WTC11 (cell line): ENCODE measurements around the gene MRAS. TPM values are rescaled to one million over a fixed set of nuclear protein-coding genes. Genes with fewer than 3 reads are reported as not detected.

Experiments
- ATAC-seq: fragments of 200-7000 bp; cut with Tn5 transposase; 2 replicates; pipeline ENCODE4 v1.10.0; 2021; ENCODE audit warnings: mild to moderate bottlenecking, moderate library complexity
- CTCF ChIA-PET: fragments of 300-600 bp; sonication (Branson Sonifier 250); formaldehyde crosslinking; loops from one replicate; lab custom pipeline; 2021; ENCODE audit warnings: antibody characterized with exemption; lab: Charles Lee
- POLR2A ChIA-PET: fragments of 350-600 bp; sonication (Branson Sonifier 250); formaldehyde crosslinking; loops from one replicate; lab custom pipeline; 2021; ENCODE audit warnings: antibody characterized with exemption; lab: Charles Lee
- DNase-seq: peaks from one replicate; pipeline ENCODE4 v3.0.0; 2021; ENCODE audit warnings: low spot score
- H3K27ac Mint-ChIP-seq: 2 replicates; pipeline ENCODE4 v1.8.0; 2021; ENCODE audit warnings: mixed read lengths
- H3K27me3 Mint-ChIP-seq: 2 replicates; pipeline ENCODE4 v1.8.0; 2021; ENCODE audit warnings: low read depth, mild to moderate bottlenecking, moderate library complexity, mixed read lengths
- H3K36me3 Mint-ChIP-seq: 2 replicates; pipeline ENCODE4 v1.8.0; 2021; ENCODE audit warnings: mixed read lengths
- H3K4me1 Mint-ChIP-seq: 2 replicates; pipeline ENCODE4 v1.8.0; 2022; ENCODE audit warnings: mixed read lengths
- H3K4me3 Mint-ChIP-seq: 2 replicates; pipeline ENCODE4 v1.8.0; 2021; ENCODE audit warnings: mild to moderate bottlenecking, moderate library complexity, mixed read lengths
- H3K9me3 Mint-ChIP-seq: 2 replicates; pipeline ENCODE4 v1.8.0; 2021; ENCODE audit warnings: mixed read lengths
- E2F4 ChIP-seq: sonication (generic); formaldehyde crosslinking; IDR thresholded peaks from 2 replicates; pipeline ENCODE4 v1.8.1; 2022; ENCODE audit warnings: low read depth, mild to moderate bottlenecking, moderate library complexity, missing genetic modification reagents, borderline replicate concordance
- FOXJ3 ChIP-seq: sonication (generic); formaldehyde crosslinking; IDR thresholded peaks from 2 replicates; pipeline ENCODE4 v1.9.0; 2021; ENCODE audit warnings: missing genetic modification reagents, mild to moderate bottlenecking, borderline replicate concordance
- MXD4 ChIP-seq: fragments of 250-450 bp; sonication (Bioruptor Pico); IDR thresholded peaks from 2 replicates; pipeline ENCODE4 v1.8.0; 2021; ENCODE audit warnings: mild to moderate bottlenecking, moderate library complexity, borderline replicate concordance
- RORB ChIP-seq: fragments of 250-450 bp; sonication (Bioruptor Pico); IDR thresholded peaks from 2 replicates; pipeline ENCODE4 v1.9.0; 2021; ENCODE audit warnings: mild to moderate bottlenecking
- SP1 ChIP-seq: sonication (generic); formaldehyde crosslinking; conservative IDR thresholded peaks from 2 replicates; pipeline ENCODE4 v1.8.1; 2022; ENCODE audit warnings: missing genetic modification reagents
- ZNF423 ChIP-seq: fragments of 250-450 bp; sonication (Bioruptor Pico); IDR thresholded peaks from 2 replicates; pipeline ENCODE4 v2.1.2; 2022; ENCODE audit warnings: mild to moderate bottlenecking, moderate library complexity
- ZNF512 ChIP-seq: sonication (generic); formaldehyde crosslinking; IDR thresholded peaks from 2 replicates; pipeline ENCODE4 v1.8.1; 2022; ENCODE audit warnings: missing genetic modification reagents, borderline replicate concordance
- total RNA-seq: library from RNA; stranded (reverse); gene quantifications from 3 replicates; pipeline ENCODE4 v1.2.3, GENCODE V29; 2021
- TF ChIP-seq, protein P1 (sequence below): sonication (generic); formaldehyde crosslinking; IDR thresholded peaks from 2 replicates; pipeline ENCODE4 v1.8.0; 2023; ENCODE audit warnings: missing genetic modification reagents, mild to moderate bottlenecking, borderline replicate concordance
- TF ChIP-seq, protein P2 (sequence below): fragments of 250-450 bp; sonication (Bioruptor Pico); conservative IDR thresholded peaks from 2 replicates; pipeline ENCODE4 v1.9.0; 2021; ENCODE audit warnings: mild to moderate bottlenecking
- TF ChIP-seq, protein P3 (sequence below): sonication (generic); formaldehyde crosslinking; IDR thresholded peaks from 2 replicates; pipeline ENCODE4 v1.8.0; 2022; ENCODE audit warnings: mild to moderate bottlenecking, missing genetic modification reagents
- TF ChIP-seq, protein P4 (sequence below): sonication (generic); formaldehyde crosslinking; IDR thresholded peaks from 2 replicates; pipeline ENCODE4 v1.8.0; 2022; ENCODE audit warnings: missing genetic modification reagents

Gene MRAS
- total RNA-seq, 1 experiment from 2014 or later: 14.8 TPM

DNA sequence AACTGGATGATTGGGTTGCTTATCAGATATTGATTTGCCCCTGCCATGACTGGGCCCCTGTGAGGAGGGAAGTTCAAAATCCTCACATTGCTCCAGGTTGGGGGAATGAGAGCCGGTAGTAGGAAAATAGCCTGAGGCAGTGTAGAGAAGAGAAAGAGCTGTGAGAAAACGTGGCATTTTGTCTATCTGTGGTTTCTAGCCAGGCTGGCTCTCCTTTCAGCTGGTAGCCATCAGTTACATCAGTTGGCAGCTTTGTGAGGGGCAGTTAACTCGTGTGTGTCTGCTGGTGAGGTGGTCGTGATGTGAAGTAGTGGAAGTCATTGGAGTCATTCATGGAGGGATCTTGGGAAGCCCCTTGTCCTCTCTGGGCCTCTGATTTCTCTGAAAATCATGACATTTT, 91.3 kb downstream of the MRAS start:
- Mint-ChIP-seq H3K4me1 (peaks cover 13% of the 10 kb centered on the region), H3K27ac (no peak overlapping the region; the same call in 1 of the 2 replicates), H3K36me3 (no peaks in the 10 kb centered on the region)
- POLR2A ChIA-PET: no interaction called here
- DNase-seq: no peak
- ATAC-seq: no peak
- TF ChIP-seq MXD4 (CRISPR knock-in tag) (no peak), RORB (CRISPR knock-in tag) (no peak), SP1 (CRISPR knock-in tag) (no peak), FOXJ3 (CRISPR knock-in tag) (no peak), ZNF423 (no peak), E2F4 (CRISPR knock-in tag) (no peak)
- TF ChIP-seq, protein P1, sequence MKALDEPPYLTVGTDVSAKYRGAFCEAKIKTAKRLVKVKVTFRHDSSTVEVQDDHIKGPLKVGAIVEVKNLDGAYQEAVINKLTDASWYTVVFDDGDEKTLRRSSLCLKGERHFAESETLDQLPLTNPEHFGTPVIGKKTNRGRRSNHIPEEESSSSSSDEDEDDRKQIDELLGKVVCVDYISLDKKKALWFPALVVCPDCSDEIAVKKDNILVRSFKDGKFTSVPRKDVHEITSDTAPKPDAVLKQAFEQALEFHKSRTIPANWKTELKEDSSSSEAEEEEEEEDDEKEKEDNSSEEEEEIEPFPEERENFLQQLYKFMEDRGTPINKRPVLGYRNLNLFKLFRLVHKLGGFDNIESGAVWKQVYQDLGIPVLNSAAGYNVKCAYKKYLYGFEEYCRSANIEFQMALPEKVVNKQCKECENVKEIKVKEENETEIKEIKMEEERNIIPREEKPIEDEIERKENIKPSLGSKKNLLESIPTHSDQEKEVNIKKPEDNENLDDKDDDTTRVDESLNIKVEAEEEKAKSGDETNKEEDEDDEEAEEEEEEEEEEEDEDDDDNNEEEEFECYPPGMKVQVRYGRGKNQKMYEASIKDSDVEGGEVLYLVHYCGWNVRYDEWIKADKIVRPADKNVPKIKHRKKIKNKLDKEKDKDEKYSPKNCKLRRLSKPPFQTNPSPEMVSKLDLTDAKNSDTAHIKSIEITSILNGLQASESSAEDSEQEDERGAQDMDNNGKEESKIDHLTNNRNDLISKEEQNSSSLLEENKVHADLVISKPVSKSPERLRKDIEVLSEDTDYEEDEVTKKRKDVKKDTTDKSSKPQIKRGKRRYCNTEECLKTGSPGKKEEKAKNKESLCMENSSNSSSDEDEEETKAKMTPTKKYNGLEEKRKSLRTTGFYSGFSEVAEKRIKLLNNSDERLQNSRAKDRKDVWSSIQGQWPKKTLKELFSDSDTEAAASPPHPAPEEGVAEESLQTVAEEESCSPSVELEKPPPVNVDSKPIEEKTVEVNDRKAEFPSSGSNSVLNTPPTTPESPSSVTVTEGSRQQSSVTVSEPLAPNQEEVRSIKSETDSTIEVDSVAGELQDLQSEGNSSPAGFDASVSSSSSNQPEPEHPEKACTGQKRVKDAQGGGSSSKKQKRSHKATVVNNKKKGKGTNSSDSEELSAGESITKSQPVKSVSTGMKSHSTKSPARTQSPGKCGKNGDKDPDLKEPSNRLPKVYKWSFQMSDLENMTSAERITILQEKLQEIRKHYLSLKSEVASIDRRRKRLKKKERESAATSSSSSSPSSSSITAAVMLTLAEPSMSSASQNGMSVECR (CRISPR knock-in tag): no peak
- TF ChIP-seq, all 79 proteins: peak for 0
- no peaks in the 10 kb centered on the region for H3K9me3 Mint-ChIP-seq
- peaks cover 32% of the 10 kb centered on the region for H3K27me3 Mint-ChIP-seq
- CTCF ChIA-PET: interaction anchor here (1.5 to 3.3 kb wide), 2 partner anchors 22 to 476 kb away, joined by 4 to 17 read pairs; no protein-coding TSS in a partner anchor
- no peak overlapping the region for H3K4me3 Mint-ChIP-seq

DNA sequence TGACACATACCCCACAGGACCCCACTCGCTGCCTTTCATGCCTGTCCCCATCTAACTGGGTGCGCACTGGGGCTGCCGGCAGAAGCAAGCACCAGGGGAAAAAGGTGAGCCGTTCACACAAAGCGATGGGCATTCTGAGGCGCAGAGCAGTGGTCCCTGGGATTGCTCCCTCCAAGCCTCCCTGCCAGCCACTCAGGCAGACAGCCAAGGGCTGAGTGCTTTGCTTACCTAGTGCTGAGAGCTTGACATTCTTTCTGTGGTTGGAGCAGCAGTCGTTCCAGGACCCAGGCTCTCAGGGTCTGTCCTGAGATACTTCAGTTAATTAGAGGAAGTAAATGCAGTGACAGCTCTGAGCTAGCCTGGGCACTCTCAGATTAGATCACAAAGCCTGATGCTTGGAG, 91.7 kb downstream of the MRAS start:
- peak; percentile 9; the same call in 1 of the 2 replicates for ATAC-seq

More for the DNA sequence above, 91.7 kb downstream of the MRAS start:
- Mint-ChIP-seq H3K9me3 (no peaks in the 10 kb centered on the region), H3K4me1 (peaks cover 13% of the 10 kb centered on the region), H3K4me3 (no peak overlapping the region), H3K27ac (no peak overlapping the region), H3K27me3 (peaks cover 27% of the 10 kb centered on the region), H3K36me3 (no peaks in the 10 kb centered on the region)
- POLR2A ChIA-PET: no interaction called here
- TF ChIP-seq MXD4 (CRISPR knock-in tag): no peak
- TF ChIP-seq ZNF512: no peak
- TF ChIP-seq, protein P2, sequence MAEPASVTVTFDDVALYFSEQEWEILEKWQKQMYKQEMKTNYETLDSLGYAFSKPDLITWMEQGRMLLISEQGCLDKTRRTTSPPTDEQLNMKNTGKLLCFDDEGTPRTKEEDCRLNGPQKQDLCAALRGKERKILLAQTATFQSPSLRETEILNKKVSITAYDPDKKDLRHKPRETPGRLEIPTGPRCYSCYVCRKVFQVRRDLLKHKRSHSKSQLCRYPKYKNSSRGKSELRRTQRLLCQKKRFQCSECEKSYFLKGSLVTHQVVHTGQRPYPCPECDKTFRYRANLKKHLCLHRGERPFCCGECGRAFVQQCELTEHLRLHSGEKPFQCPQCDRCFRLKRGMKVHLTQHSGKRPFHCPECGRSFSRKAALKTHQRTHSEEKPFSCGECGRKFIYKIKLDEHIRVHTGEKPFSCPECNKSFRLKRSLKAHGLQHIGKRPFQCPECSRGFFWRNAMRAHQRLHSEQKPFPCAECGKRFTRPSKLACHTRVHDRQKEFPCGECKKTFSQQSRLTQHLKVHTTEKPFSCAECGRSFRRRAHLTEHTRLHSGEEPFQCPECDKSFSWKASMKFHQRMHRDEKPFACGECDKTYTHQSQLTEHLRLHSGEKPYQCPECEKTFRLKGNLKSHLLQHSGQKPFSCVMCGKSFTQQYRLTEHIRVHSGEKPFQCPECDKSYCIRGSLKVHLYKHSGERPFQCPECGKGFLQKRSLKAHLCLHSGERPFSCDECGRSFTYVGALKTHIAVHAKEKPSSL (CRISPR knock-in tag): no peak
- TF ChIP-seq, protein P3, sequence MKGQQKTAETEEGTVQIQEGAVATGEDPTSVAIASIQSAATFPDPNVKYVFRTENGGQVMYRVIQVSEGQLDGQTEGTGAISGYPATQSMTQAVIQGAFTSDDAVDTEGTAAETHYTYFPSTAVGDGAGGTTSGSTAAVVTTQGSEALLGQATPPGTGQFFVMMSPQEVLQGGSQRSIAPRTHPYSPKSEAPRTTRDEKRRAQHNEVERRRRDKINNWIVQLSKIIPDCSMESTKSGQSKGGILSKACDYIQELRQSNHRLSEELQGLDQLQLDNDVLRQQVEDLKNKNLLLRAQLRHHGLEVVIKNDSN (CRISPR knock-in tag): no peak
- TF ChIP-seq, protein P4, sequence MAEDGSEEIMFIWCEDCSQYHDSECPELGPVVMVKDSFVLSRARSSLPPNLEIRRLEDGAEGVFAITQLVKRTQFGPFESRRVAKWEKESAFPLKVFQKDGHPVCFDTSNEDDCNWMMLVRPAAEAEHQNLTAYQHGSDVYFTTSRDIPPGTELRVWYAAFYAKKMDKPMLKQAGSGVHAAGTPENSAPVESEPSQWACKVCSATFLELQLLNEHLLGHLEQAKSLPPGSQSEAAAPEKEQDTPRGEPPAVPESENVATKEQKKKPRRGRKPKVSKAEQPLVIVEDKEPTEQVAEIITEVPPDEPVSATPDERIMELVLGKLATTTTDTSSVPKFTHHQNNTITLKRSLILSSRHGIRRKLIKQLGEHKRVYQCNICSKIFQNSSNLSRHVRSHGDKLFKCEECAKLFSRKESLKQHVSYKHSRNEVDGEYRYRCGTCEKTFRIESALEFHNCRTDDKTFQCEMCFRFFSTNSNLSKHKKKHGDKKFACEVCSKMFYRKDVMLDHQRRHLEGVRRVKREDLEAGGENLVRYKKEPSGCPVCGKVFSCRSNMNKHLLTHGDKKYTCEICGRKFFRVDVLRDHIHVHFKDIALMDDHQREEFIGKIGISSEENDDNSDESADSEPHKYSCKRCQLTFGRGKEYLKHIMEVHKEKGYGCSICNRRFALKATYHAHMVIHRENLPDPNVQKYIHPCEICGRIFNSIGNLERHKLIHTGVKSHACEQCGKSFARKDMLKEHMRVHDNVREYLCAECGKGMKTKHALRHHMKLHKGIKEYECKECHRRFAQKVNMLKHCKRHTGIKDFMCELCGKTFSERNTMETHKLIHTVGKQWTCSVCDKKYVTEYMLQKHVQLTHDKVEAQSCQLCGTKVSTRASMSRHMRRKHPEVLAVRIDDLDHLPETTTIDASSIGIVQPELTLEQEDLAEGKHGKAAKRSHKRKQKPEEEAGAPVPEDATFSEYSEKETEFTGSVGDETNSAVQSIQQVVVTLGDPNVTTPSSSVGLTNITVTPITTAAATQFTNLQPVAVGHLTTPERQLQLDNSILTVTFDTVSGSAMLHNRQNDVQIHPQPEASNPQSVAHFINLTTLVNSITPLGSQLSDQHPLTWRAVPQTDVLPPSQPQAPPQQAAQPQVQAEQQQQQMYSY (CRISPR knock-in tag): no peak
- CTCF ChIA-PET: interaction anchor here (2.7 to 3.3 kb wide), 2 partner anchors 11 to 23 kb away, joined by 8 to 17 read pairs; no protein-coding TSS in a partner anchor
- DNase-seq: no peak
